ENCODE data around the gene GLRX3. TPM values are rescaled to one million over a fixed set of nuclear protein-coding genes. Genes with fewer than 3 reads are reported as not detected.
"Not testable (repeated sequence)": the region's sequence is repeated elsewhere in the genome, so short reads cannot be mapped to it uniquely, and the experiment has no call there.

The GLRX3 gene
- total RNA-seq, result 10 to 100 TPM; 79.4 to 80.6 TPM

GRCh38 chr10:130136226-130137089 is at the start of gene GLRX3:
Gene GLRX3, plus strand, starts transcription at chr10:130136391. Its CDS starts 30 bp downstream, at chr10:130136421.
- Mint-ChIP-seq H3K4me3 (peak within 1 kb of the TSS; percentile 91), H3K27ac (peak within 1 kb of the TSS; percentile 93), H3K27me3 (ENCODE audit: low read depth) (peaks cover 13% of the 10 kb centered on the region), H3K4me1 (ENCODE audit: low read depth) (peaks cover 52% of the 10 kb centered on the region), H3K9me3 (ENCODE audit: insufficient read depth) (no peaks in the 10 kb centered on the region), H3K36me3 (ENCODE audit: low read depth) (peaks cover 19% of the 10 kb centered on the region)
- POLR2A ChIA-PET, result interaction anchor here (0.6 to 4.1 kb wide), 6 partner anchors 9 to 34 kb away, joined by 3 to 61 read pairs (median 4); partner anchors contain the start of gene C10orf143
- peak; percentile 90 for DNase-seq
- peak; percentile 90 for ATAC-seq
- CTCF ChIA-PET, result interaction anchor here (1.3 to 2.9 kb wide), 3 partner anchors 23 to 43 kb away, joined by 6 to 35 read pairs (median 6); partner anchors contain the start of gene C10orf143

GRCh38 chr10:130090565-130090964 is 45.6 kb upstream of the GLRX3 start:
- H3K27me3 Mint-ChIP-seq (ENCODE audit: low read depth); H3K4me3 Mint-ChIP-seq; H3K9me3 Mint-ChIP-seq (ENCODE audit: insufficient read depth); ATAC-seq: not testable (repeated sequence)
- Mint-ChIP-seq H3K27ac (peak overlapping the region; percentile 22), H3K36me3 (ENCODE audit: low read depth) (peaks cover 20% of the 10 kb centered on the region), H3K4me1 (ENCODE audit: low read depth) (peaks cover 12% of the 10 kb centered on the region)
- ChIA-PET POLR2A (interaction anchor here (0.7 kb wide), 1 partner anchor 13 kb away, joined by 4 read pairs; no protein-coding TSS in a partner anchor), CTCF (interaction anchor here (1.1 to 1.9 kb wide), 2 partner anchors 19 to 71 kb away, joined by 3 to 8 read pairs; partner anchors contain the start of gene C10orf143)
- peak; percentile 40 for DNase-seq

DNA sequence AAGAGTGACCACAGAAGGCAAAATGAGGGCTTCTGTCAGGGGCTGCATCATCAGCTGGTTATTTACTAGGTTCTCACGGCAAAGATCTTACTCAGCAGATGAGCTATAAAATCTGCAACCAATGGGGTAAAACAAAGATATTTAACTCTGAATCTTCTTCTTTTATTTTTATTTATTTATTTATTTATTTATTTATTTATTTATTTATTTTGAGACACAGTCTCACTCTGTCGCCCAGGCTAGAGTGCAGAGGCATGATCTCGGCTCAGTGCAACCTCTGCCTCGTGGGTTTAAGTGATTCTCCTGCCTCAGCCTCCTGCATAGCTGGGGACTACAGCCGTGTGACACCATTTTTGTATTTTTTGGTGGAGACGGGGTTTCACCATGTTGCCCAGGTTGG is 36.8 kb upstream of the GLRX3 start:
- ATAC-seq, result no peak
- Mint-ChIP-seq H3K27ac (no peak overlapping the region), H3K4me1 (ENCODE audit: low read depth) (no peaks in the 10 kb centered on the region), H3K36me3 (ENCODE audit: low read depth) (peaks cover 10% of the 10 kb centered on the region), H3K27me3 (ENCODE audit: low read depth) (no peaks in the 10 kb centered on the region), H3K4me3 (no peak overlapping the region), H3K9me3 (ENCODE audit: insufficient read depth) (no peaks in the 10 kb centered on the region)
- ChIA-PET POLR2A (no interaction called here), CTCF (interaction anchor here (1.6 kb wide), 1 partner anchor 10 kb away, joined by 4 read pairs; no protein-coding TSS in a partner anchor)
- no peak for DNase-seq

DNA sequence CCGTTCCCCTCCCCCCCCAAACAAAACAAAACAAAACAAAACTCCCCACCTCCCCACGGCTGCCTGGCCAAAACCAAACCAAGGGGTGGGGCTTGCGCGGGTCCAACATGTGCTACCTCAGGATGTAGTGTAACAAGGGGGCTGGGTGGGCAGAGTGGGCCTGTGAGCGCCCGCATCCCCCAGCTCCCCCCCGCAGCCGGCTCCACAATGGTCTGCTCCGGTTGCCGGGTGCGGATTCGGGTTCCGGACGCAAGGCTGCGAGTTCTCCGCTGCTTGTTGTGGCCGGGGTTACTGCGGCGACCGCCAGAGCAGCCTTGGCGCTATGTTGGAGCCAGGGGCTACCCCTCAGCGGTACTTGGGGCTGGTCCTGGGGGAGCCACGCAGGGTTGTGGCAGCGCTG is 30.5 kb upstream of the GLRX3 start:
- Mint-ChIP-seq H3K4me3 (no peak overlapping the region), H3K36me3 (ENCODE audit: low read depth) (peaks cover 1% of the 10 kb centered on the region), H3K27ac (no peak overlapping the region), H3K27me3 (ENCODE audit: low read depth) (no peaks in the 10 kb centered on the region), H3K9me3 (ENCODE audit: insufficient read depth) (no peaks in the 10 kb centered on the region), H3K4me1 (ENCODE audit: low read depth) (peaks cover 28% of the 10 kb centered on the region)
- ChIA-PET POLR2A (no interaction called here), CTCF (no interaction called here)
- ATAC-seq (no peak), DNase-seq (no peak)

- H3K9me3 Mint-ChIP-seq (ENCODE audit: insufficient read depth); DNase-seq; H3K27ac Mint-ChIP-seq; H3K36me3 Mint-ChIP-seq (ENCODE audit: low read depth); ATAC-seq; H3K27me3 Mint-ChIP-seq (ENCODE audit: low read depth); POLR2A ChIA-PET; H3K4me3 Mint-ChIP-seq: not testable (repeated sequence)
- peaks cover 41% of the 10 kb centered on the region for H3K4me1 Mint-ChIP-seq (ENCODE audit: low read depth)
- CTCF ChIA-PET, result interaction anchor here (1.7 to 5.4 kb wide), 2 partner anchors 20 to 71 kb away, joined by 7 to 23 read pairs; no protein-coding TSS in a partner anchor
Measured at GRCh38 chr10:130108146-130108545, 28.0 kb upstream of the GLRX3 start.

DNA sequence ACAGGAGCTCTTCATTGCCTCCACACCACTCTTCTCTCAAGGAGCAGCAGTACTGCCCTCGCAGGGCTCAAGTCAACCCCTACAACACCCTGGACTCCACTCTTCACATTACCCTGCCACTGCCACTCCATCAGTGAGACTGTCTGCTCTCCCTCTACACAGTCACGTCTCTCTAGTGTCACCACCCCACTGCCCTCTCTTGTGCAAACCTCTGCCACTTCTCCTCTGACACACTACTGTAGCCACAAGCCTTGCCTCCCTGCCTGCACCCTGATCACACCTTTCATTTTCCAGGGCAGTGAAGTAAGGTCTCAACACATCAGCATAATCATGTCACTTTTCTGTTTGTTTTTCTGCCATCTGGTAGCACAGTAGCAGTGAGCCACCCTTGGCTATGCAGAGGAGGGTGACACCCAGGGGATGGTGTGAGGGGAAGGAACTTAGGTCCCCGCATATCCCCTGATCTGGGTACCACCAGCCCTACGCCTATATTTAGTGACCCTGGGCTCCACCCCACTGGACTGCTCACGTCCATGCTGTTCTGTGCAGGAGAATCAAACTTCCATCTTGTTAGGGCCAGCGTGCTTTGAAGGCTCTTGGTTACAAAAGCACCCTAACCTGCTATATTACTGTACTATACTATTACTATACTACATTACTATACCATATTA is 27.1 kb upstream of the GLRX3 start:
- ChIA-PET CTCF (interaction anchor here (0.9 to 5.4 kb wide), 21 partner anchors 11 to 255 kb away, joined by 3 to 40 read pairs (median 8); partner anchors contain the start of gene GLRX3), POLR2A (interaction anchor here (0.6 to 3.2 kb wide), 5 partner anchors 18 to 138 kb away, joined by 3 to 61 read pairs (median 13); partner anchors contain the start of gene GLRX3)
- Mint-ChIP-seq H3K36me3 (ENCODE audit: low read depth) (peaks cover 8% of the 10 kb centered on the region), H3K9me3 (ENCODE audit: insufficient read depth) (peaks cover 6% of the 10 kb centered on the region), H3K27me3 (ENCODE audit: low read depth) (no peaks in the 10 kb centered on the region), H3K4me1 (ENCODE audit: low read depth) (peaks cover 42% of the 10 kb centered on the region), H3K4me3 (peak overlapping the region; percentile 15), H3K27ac (peak overlapping the region; percentile 65)
- no peak for DNase-seq
- no peak for ATAC-seq

- Mint-ChIP-seq H3K4me1 (ENCODE audit: low read depth) (peaks cover 42% of the 10 kb centered on the region), H3K27ac (peak overlapping the region; percentile 96), H3K4me3 (peak overlapping the region; percentile 85), H3K36me3 (ENCODE audit: low read depth) (peaks cover 9% of the 10 kb centered on the region), H3K27me3 (ENCODE audit: low read depth) (no peaks in the 10 kb centered on the region), H3K9me3 (ENCODE audit: insufficient read depth) (peaks cover 6% of the 10 kb centered on the region)
- ChIA-PET CTCF (interaction anchor here (0.6 to 5.4 kb wide), 27 partner anchors 11 to 256 kb away, joined by 3 to 40 read pairs (median 6); partner anchors contain the start of gene GLRX3), POLR2A (interaction anchor here (0.6 to 3.2 kb wide), 8 partner anchors 17 to 139 kb away, joined by 3 to 61 read pairs (median 4); partner anchors contain the start of gene GLRX3)
- no peak for ATAC-seq
- peak; percentile 84 for DNase-seq
Measured at GRCh38 chr10:130109796-130110245, 26.4 kb upstream of the GLRX3 start.

DNA sequence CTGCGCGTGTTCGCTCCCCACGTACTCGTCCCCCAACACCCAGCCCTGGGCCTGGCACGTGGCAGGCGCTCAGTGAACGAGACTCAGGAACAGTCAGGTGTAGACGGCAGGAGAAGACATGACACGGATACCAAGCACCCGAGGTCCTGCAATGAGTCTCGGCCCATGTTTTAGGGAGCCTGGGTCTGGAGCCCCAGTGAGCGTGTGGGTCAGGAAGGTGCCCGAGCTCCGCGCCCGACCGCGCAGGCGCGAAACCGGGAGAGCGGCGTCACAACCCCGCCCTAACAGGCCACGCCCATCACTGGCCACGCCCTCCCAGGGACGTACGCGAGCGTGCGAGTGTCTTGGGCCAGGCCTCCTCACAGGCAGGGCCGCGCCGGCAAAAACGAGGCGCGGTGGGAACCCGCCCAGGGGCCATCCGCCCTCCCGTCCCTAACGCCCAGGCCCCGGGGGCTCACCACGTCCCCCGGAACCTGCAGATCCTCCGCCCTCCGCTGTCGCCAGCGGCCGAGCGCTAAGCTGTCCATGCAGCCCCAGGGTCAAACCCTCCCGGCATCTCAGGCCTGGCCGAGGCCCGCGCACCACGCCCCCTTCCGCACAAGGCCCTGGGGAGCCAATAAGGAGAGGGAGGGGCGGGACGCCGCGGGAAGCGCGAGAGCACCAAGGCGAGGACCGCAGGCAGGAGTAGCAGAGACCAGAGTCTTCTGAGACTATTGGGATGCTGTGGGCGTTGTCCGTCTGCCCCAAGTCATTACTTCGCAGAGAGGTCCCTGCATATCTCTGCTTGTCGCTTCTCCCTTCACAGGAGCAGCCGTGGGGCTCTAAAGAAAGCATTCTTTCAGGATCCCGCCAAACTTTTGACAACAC is 25.7 kb upstream of the GLRX3 start, which contains the start of gene C10orf143:
Gene C10orf143, minus strand, starts transcription at position 585 of the 867 bp plus-strand sequence. Its CDS starts 58 bp downstream, at position 527.
- ChIA-PET POLR2A (interaction anchor here (0.7 to 3.2 kb wide), 13 partner anchors 11 to 76 kb away, joined by 3 to 61 read pairs (median 4); partner anchors contain the start of gene GLRX3), CTCF (interaction anchor here (0.6 to 5.4 kb wide), 29 partner anchors 11 to 257 kb away, joined by 3 to 40 read pairs (median 4); partner anchors contain the start of gene GLRX3)
- peak within 1 kb of the TSS; percentile 85 for H3K4me3 Mint-ChIP-seq
- peak; percentile 96 for DNase-seq
- peaks cover 10% of the 10 kb centered on the region for H3K36me3 Mint-ChIP-seq (ENCODE audit: low read depth)
- H3K9me3 Mint-ChIP-seq (ENCODE audit: insufficient read depth), result peaks cover 6% of the 10 kb centered on the region
- peak within 1 kb of the TSS; percentile 96 for H3K27ac Mint-ChIP-seq
- peaks cover 42% of the 10 kb centered on the region for H3K4me1 Mint-ChIP-seq (ENCODE audit: low read depth)
- peak; percentile 83 for ATAC-seq
- no peaks in the 10 kb centered on the region for H3K27me3 Mint-ChIP-seq (ENCODE audit: low read depth)

DNA sequence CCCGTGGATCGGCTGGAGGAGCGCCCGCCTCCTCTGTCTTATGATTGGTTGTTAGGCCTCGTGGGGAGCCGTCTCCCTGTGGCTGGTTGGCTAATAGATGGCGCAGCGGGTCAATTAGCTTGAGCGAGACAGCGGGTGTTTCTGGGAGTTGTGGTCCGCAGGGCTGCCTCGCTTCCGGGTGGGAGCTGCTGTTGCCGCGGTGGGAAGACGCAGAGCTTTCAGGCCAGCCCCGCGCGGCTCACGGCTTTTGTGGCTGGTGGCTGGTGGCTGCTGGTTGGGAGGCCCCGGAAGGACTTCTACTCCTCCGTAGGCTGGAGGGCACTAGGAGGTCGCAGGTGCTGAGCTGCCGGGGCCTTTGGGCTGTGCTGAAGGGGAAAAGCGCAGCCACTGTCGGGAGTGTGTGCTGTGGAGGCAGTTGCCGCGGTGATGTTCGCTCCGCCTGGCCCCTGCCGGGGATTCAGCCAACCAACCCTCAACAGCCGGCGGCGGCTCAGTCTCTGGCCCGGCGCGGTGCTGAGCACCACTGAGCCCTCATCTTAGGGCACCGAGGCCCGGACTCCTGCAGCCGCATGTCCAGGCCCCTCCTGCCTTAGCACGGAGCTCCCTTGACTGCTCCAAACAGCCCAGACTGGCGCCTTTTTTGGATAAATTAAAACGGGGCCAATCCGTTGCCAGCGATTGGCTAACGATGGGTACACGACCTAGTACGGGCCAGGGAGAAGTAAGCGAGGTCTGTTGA is 24.9 kb upstream of the GLRX3 start:
- POLR2A ChIA-PET, result interaction anchor here (0.5 to 3.2 kb wide), 12 partner anchors 10 to 644 kb away, joined by 3 to 61 read pairs (median 4); partner anchors contain the start of genes GLRX3 and MGMT
- Mint-ChIP-seq H3K27me3 (ENCODE audit: low read depth) (no peaks in the 10 kb centered on the region), H3K4me3 (peak overlapping the region; percentile 85), H3K9me3 (ENCODE audit: insufficient read depth) (peaks cover 6% of the 10 kb centered on the region), H3K27ac (peak overlapping the region; percentile 96), H3K4me1 (ENCODE audit: low read depth) (peaks cover 42% of the 10 kb centered on the region), H3K36me3 (ENCODE audit: low read depth) (peaks cover 10% of the 10 kb centered on the region)
- DNase-seq (peak; percentile 97), ATAC-seq (peak; percentile 89)
- CTCF ChIA-PET, result interaction anchor here (1.0 to 5.4 kb wide), 13 partner anchors 10 to 140 kb away, joined by 3 to 40 read pairs (median 11); partner anchors contain the start of gene GLRX3

GRCh38 chr10:130111852-130112180 is 24.4 kb upstream of the GLRX3 start:
- DNase-seq (no peak), ATAC-seq (no peak)
- CTCF ChIA-PET, result interaction anchor here (1.5 to 5.4 kb wide), 7 partner anchors 10 to 68 kb away, joined by 3 to 40 read pairs (median 23); partner anchors contain the start of gene GLRX3
- Mint-ChIP-seq H3K27me3 (ENCODE audit: low read depth) (no peaks in the 10 kb centered on the region), H3K9me3 (ENCODE audit: insufficient read depth) (peaks cover 6% of the 10 kb centered on the region), H3K4me1 (ENCODE audit: low read depth) (peaks cover 41% of the 10 kb centered on the region), H3K4me3 (peak overlapping the region; percentile 85), H3K27ac (peak overlapping the region; percentile 96), H3K36me3 (ENCODE audit: low read depth) (peaks cover 10% of the 10 kb centered on the region)
- POLR2A ChIA-PET, result interaction anchor here (0.5 to 3.2 kb wide), 9 partner anchors 15 to 645 kb away, joined by 3 to 61 read pairs (median 8); partner anchors contain the start of genes GLRX3 and MGMT
